Calu3 (cell line): ENCODE data around the gene LILRA1. TPM values are rescaled to one million over a fixed set of nuclear protein-coding genes. Genes with fewer than 3 reads are reported as not detected.

Experiments
- BruUV-seq: library from RNA; stranded (reverse); fragments of 400-500 nt; replicated peaks from 2 replicates; lab custom pipeline; 2021; lab: Mats Ljungman, UMichigan
- CTCF ChIA-PET: fragments of 300-600 bp; sonication (Branson Sonifier 250); formaldehyde crosslinking; loops from one replicate; lab custom pipeline; 2022; ENCODE audit warnings: antibody characterized with exemption; lab: Charles Lee
- DNase-seq: peaks from one replicate; pipeline ENCODE4 v3.0.0; 2022
- H3K27ac Mint-ChIP-seq: one replicate; pipeline ENCODE4 v1.8.0; 2022; ENCODE audit warnings: mixed read lengths; ENCODE audit not compliant: unreplicated experiment
- H3K27me3 Mint-ChIP-seq: one replicate; pipeline ENCODE4 v1.8.0; 2022; ENCODE audit warnings: mixed read lengths; ENCODE audit not compliant: unreplicated experiment
- H3K36me3 Mint-ChIP-seq: one replicate; pipeline ENCODE4 v1.8.0; 2022; ENCODE audit warnings: mild to moderate bottlenecking, moderate library complexity, mixed read lengths; ENCODE audit not compliant: insufficient read depth, unreplicated experiment
- H3K4me1 Mint-ChIP-seq: one replicate; pipeline ENCODE4 v1.8.0; 2022; ENCODE audit warnings: mild to moderate bottlenecking, low read depth, mixed read lengths; ENCODE audit not compliant: unreplicated experiment
- H3K4me3 Mint-ChIP-seq: one replicate; pipeline ENCODE4 v1.8.0; 2022; ENCODE audit warnings: mild to moderate bottlenecking, low read depth, moderate library complexity, mixed read lengths; ENCODE audit not compliant: unreplicated experiment
- H3K9me3 Mint-ChIP-seq: one replicate; pipeline ENCODE4 v1.8.0; 2022; ENCODE audit warnings: low read depth, mixed read lengths; ENCODE audit not compliant: unreplicated experiment
- CTCF ChIP-seq: fragments of 200-600 bp; IDR thresholded peaks from one replicate; pipeline ENCODE4 v1.8.0; 2022; ENCODE audit warnings: antibody characterized with exemption; ENCODE audit not compliant: unreplicated experiment
- intact Hi-C: fragments of 100-400 bp; cut with micrococcal nuclease; formaldehyde crosslinking; loops from one replicate; pipeline ENCODE4 v1.10.0; 2022; ENCODE audit not compliant: unreplicated experiment
- microRNA-seq: library from miRNA; unstranded; fragments of <30 nt; microRNA quantifications from one replicate; pipeline ENCODE4 v1.2.0, GENCODE V29; 2022
- total RNA-seq: library from RNA; stranded (reverse); gene quantifications from 2 replicates; pipeline ENCODE4 v1.2.3, GENCODE V29; 2022

LILRA1 gene
- total RNA-seq, 1 experiment from 2014 or later: not detected

GRCh38 chr19:54648129-54648528 is 54.7 kb downstream of the LILRA1 start:
- Mint-ChIP-seq H3K4me3 (no peak overlapping the region), H3K36me3 (no peaks in the 10 kb centered on the region), H3K27ac (no peak overlapping the region), H3K4me1 (no peaks in the 10 kb centered on the region), H3K9me3 (no peaks in the 10 kb centered on the region), H3K27me3 (peaks cover 64% of the 10 kb centered on the region)
- CTCF ChIA-PET: no interaction called here
- DNase-seq: no peak
- no TSS peak for BruUV-seq
- no peak for TF ChIP-seq CTCF
- intact Hi-C loops: no loop called here

- no peak for DNase-seq
- no peaks in the 10 kb centered on the region for H3K36me3 Mint-ChIP-seq
- no peak overlapping the region for H3K4me3 Mint-ChIP-seq
- intact Hi-C loops: no loop called here
- H3K4me1 Mint-ChIP-seq: no peaks in the 10 kb centered on the region
- TF ChIP-seq CTCF: no peak
- BruUV-seq: no TSS peak
- CTCF ChIA-PET: interaction anchor here (0.7 kb wide), 1 partner anchor 13 kb away, joined by 4 read pairs; no protein-coding TSS in a partner anchor
- no peak overlapping the region for H3K27ac Mint-ChIP-seq
- no peaks in the 10 kb centered on the region for H3K9me3 Mint-ChIP-seq
- peaks cover 58% of the 10 kb centered on the region for H3K27me3 Mint-ChIP-seq
These were observed 56.8 kb downstream of the LILRA1 start for GRCh38 chr19:54650108-54650655.

Small RNA genes within 50 kb of the gene (microRNA-seq; reads per million reads assigned to microRNA genes)
- not detected for gene MIR8061

Other genes starting within 250 kb of the LILRA1 start
- gene LAIR1, start 228.7 kb upstream of the LILRA1 start, total RNA-seq: 0.61 and 0.83 TPM in 2 replicates
- gene TTYH1, start 178.2 kb upstream of the LILRA1 start, total RNA-seq: 2.9 and 3.9 TPM in 2 replicates
- gene LENG8, start 144.4 kb upstream of the LILRA1 start, total RNA-seq: 256 and 267 TPM in 2 replicates
- gene LENG9, start 129.9 kb upstream of the LILRA1 start, total RNA-seq: 14.7 and 16.4 TPM in 2 replicates
- gene CDC42EP5, start 120.3 kb upstream of the LILRA1 start, total RNA-seq: 12.9 and 19.7 TPM in 2 replicates
- gene LAIR2, start 90.8 kb upstream of the LILRA1 start, total RNA-seq: not detected in 2 replicates
- gene LILRA2, start 19.8 kb upstream of the LILRA1 start, total RNA-seq: not detected in 2 replicates
- not detected in 2 replicates for gene LILRB1, start 36.9 kb downstream of the LILRA1 start, total RNA-seq
- not detected in 2 replicates for gene LILRB4, start 69.4 kb downstream of the LILRA1 start, total RNA-seq
- gene KIR3DL3, start 130.8 kb downstream of the LILRA1 start, total RNA-seq: not detected in 2 replicates
- gene KIR2DL3, start 144.9 kb downstream of the LILRA1 start, total RNA-seq: not detected in 2 replicates
- gene KIR2DL1, start 176.2 kb downstream of the LILRA1 start, total RNA-seq: not detected in 2 replicates
- gene KIR2DL4, start 210.0 kb downstream of the LILRA1 start, total RNA-seq: not detected in 2 replicates
- not detected in 2 replicates for gene KIR3DL1, start 222.8 kb downstream of the LILRA1 start, total RNA-seq
- not detected in 2 replicates for gene KIR2DS4, start 239.0 kb downstream of the LILRA1 start, total RNA-seq